SU-DHL-6 (cell line): Measurements from ENCODE around the gene NIPSNAP3A.

ENCODE experiments used
- H2AFZ ChIP-seq: fragments of 200-600 bp; sonication (generic); 2 replicates; pipeline ENCODE4 v1.6.1; 2014; ENCODE audit warnings: low read depth, mild to moderate bottlenecking, moderate library complexity, mixed read lengths, antibody characterized with exemption, low read length; ENCODE audit not compliant: severe bottlenecking
- H3F3A ChIP-seq: fragments of 200-600 bp; shearing (Covaris generic); 2 replicates; pipeline ENCODE4 v1.6.0; 2016; ENCODE audit warnings: antibody characterized with exemption, mild to moderate bottlenecking; ENCODE audit not compliant: insufficient read depth
- H3K27ac ChIP-seq: fragments of 200-600 bp; sonication (generic); 2 replicates; pipeline ENCODE4 v1.5.1; 2016; ENCODE audit warnings: low read depth, mild to moderate bottlenecking, low read length, moderate library complexity, mixed read lengths
- H3K27me3 ChIP-seq: fragments of 200-600 bp; sonication (generic), shearing (Covaris generic); 2 replicates; pipeline ENCODE4 v1.6.0; 2014; ENCODE audit warnings: mild to moderate bottlenecking, low read length
- H3K36me3 ChIP-seq: fragments of 200-600 bp; sonication (generic); 2 replicates; pipeline ENCODE4 v1.6.1; 2014; ENCODE audit warnings: mild to moderate bottlenecking, low read length, mixed read lengths
- H3K4me2 ChIP-seq: fragments of 300-600, 200-600 bp; shearing (Covaris generic), sonication (generic); 2 replicates; pipeline ENCODE4 v1.6.0; 2014; ENCODE audit warnings: low read length, low read depth, mild to moderate bottlenecking; ENCODE audit not compliant: poor library complexity, severe bottlenecking
- H3K4me3 ChIP-seq: fragments of 200-600 bp; sonication (generic); 2 replicates; pipeline ENCODE4 v1.5.1; 2014; ENCODE audit warnings: antibody characterized with exemption, low read length, mild to moderate bottlenecking, mixed read lengths; ENCODE audit not compliant: insufficient read depth, poor library complexity, severe bottlenecking
- H3K79me2 ChIP-seq: fragments of 200-600 bp; sonication (generic); 2 replicates; pipeline ENCODE4 v1.6.1; 2014; ENCODE audit warnings: mild to moderate bottlenecking, low read length, moderate library complexity; ENCODE audit not compliant: insufficient read depth
- H3K9ac ChIP-seq: fragments of 200-600 bp; sonication (generic); 2 replicates; pipeline ENCODE4 v1.7.0; 2014; ENCODE audit warnings: mild to moderate bottlenecking, low read length
- H3K9me2 ChIP-seq: fragments of 200-600 bp; sonication (generic); replicated peaks from 2 replicates; pipeline ENCODE4 v1.6.1; 2014; ENCODE audit warnings: low read length; ENCODE audit not compliant: insufficient read depth
- H3K9me3 ChIP-seq: fragments of 200-600 bp; sonication (generic); 2 replicates; pipeline ENCODE4 v1.6.1; 2014; ENCODE audit warnings: low read length, mixed read lengths; ENCODE audit not compliant: insufficient read depth
- H4K20me1 ChIP-seq: fragments of 200-600 bp; sonication (generic); 2 replicates; pipeline ENCODE4 v1.6.1; 2014; ENCODE audit warnings: low read depth, mild to moderate bottlenecking, antibody characterized with exemption, low read length, moderate library complexity, mixed read lengths
- EZH2phosphoT487 ChIP-seq: fragments of 200-600 bp; sonication (generic), shearing (Covaris generic); conservative IDR thresholded peaks from 2 replicates; pipeline ENCODE4 v1.6.1; 2018; ENCODE audit warnings: mild to moderate bottlenecking, antibody characterized with exemption, low read length, moderate library complexity, mixed read lengths
- TF ChIP-seq, protein P1 (sequence below): fragments of 200-600 bp; sonication (generic); IDR thresholded peaks from one replicate; pipeline ENCODE4 v1.5.1; 2017; ENCODE audit warnings: antibody characterized with exemption, mild to moderate bottlenecking, low read length, moderate library complexity; ENCODE audit not compliant: insufficient read depth, poor library complexity, severe bottlenecking

NIPSNAP3A gene

DNA sequence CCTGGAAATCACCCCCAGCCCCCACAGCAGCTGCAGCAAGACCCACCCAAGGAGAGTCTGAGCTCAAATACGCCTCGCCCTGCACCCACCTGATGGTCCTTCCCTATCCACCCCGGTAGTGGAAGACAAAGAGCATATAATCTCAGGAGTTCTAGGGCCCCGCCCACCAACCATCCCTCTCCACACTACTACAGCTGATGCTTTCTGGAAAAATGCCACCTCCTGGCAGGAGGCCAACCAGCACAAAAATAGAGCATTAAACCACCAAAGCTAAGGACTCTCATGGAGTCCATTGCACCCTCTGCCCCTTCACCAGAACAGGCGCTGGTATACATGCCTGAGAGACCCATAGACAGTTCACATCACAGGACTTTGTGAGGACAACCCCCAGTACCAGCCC lies 22.5 kb upstream of the NIPSNAP3A start:
- Histone ChIP-seq H3K9ac (no peak overlapping the region), H3K4me2 (no peak overlapping the region), H4K20me1 (no peaks in the 10 kb centered on the region), H3K79me2 (no peaks in the 10 kb centered on the region), H3K9me2 (no peaks in the 10 kb centered on the region), H2AFZ (no peak overlapping the region), H3K27me3 (no peaks in the 10 kb centered on the region), H3F3A (no peaks in the 10 kb centered on the region), H3K4me3 (no peak overlapping the region), H3K36me3 (no peaks in the 10 kb centered on the region), H3K9me3 (no peaks in the 10 kb centered on the region), H3K27ac (no peak overlapping the region)
- TF ChIP-seq, protein P1, sequence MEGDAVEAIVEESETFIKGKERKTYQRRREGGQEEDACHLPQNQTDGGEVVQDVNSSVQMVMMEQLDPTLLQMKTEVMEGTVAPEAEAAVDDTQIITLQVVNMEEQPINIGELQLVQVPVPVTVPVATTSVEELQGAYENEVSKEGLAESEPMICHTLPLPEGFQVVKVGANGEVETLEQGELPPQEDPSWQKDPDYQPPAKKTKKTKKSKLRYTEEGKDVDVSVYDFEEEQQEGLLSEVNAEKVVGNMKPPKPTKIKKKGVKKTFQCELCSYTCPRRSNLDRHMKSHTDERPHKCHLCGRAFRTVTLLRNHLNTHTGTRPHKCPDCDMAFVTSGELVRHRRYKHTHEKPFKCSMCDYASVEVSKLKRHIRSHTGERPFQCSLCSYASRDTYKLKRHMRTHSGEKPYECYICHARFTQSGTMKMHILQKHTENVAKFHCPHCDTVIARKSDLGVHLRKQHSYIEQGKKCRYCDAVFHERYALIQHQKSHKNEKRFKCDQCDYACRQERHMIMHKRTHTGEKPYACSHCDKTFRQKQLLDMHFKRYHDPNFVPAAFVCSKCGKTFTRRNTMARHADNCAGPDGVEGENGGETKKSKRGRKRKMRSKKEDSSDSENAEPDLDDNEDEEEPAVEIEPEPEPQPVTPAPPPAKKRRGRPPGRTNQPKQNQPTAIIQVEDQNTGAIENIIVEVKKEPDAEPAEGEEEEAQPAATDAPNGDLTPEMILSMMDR, result no peak
- no peak for TF ChIP-seq EZH2phosphoT487

DNA sequence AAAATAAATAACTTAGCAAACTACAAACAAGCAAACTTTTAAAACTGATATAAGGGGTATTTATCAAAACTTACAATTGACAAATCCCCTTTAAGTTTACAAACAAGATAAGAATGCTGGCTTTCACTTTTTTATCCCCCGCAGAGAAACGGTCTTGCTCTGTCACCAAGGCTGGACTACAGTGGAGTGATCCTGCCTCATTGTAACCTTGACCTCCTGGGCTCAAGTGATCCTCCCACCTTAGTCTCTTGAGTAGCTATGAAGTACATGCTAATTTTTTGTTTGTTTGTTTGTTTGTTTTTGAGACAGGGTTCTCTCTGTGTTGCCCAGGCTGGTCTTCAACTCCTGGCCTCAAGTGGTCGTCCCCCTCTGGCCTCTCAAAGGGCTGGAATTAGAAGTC lies 9.0 kb upstream of the NIPSNAP3A start:
- no peak overlapping the region for H2AFZ ChIP-seq
- H3F3A ChIP-seq, result no peaks in the 10 kb centered on the region
- H3K27me3 ChIP-seq, result no peaks in the 10 kb centered on the region
- TF ChIP-seq EZH2phosphoT487, result no peak
- TF ChIP-seq, protein P1, result no peak
- H3K9ac ChIP-seq, result no peak overlapping the region
- H3K27ac ChIP-seq, result no peak overlapping the region
- H3K36me3 ChIP-seq, result no peaks in the 10 kb centered on the region
- no peak overlapping the region for H3K4me3 ChIP-seq
- no peaks in the 10 kb centered on the region for H4K20me1 ChIP-seq
- no peaks in the 10 kb centered on the region for H3K9me3 ChIP-seq
- no peak overlapping the region for H3K4me2 ChIP-seq
- H3K79me2 ChIP-seq, result no peaks in the 10 kb centered on the region
- H3K9me2 ChIP-seq, result no peaks in the 10 kb centered on the region

DNA sequence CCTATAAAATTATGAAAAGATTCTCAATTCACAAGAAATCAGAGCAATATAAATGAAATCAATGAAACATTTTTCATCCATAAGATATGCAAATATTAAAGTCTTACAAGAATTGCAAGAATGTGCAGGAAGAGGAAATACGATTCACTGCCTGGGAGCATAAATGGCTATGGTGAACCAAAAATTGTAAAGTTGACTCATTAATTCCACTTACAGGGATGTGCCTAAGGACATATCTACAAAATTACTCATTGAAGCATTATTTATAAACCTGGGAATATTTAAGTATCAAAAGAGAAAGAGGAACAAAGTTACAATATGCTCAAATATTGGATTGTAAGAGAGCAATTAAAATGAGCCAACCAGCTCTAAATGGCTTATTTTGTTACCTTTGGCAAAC lies 6.9 kb upstream of the NIPSNAP3A start:
- TF ChIP-seq, protein P1, result no peak
- no peak for TF ChIP-seq EZH2phosphoT487
- no peaks in the 10 kb centered on the region for H3K9me2 ChIP-seq
- no peak overlapping the region for H3K4me2 ChIP-seq
- no peak overlapping the region for H3K9ac ChIP-seq
- no peaks in the 10 kb centered on the region for H3F3A ChIP-seq
- H3K27me3 ChIP-seq, result no peaks in the 10 kb centered on the region
- no peaks in the 10 kb centered on the region for H3K36me3 ChIP-seq
- no peak overlapping the region for H3K4me3 ChIP-seq
- H4K20me1 ChIP-seq, result no peaks in the 10 kb centered on the region
- H2AFZ ChIP-seq, result no peak overlapping the region
- H3K27ac ChIP-seq, result no peak overlapping the region
- no peaks in the 10 kb centered on the region for H3K9me3 ChIP-seq
- H3K79me2 ChIP-seq, result no peaks in the 10 kb centered on the region
